Measurements from ENCODE around the gene TLE5. TPM values are rescaled to one million over a fixed set of nuclear protein-coding genes. Genes with fewer than 3 reads are reported as not detected.

Gene TLE5
- total and polyA plus RNA-seq, 2 experiments from 2014 or later = 130 to 154 TPM

DNA sequence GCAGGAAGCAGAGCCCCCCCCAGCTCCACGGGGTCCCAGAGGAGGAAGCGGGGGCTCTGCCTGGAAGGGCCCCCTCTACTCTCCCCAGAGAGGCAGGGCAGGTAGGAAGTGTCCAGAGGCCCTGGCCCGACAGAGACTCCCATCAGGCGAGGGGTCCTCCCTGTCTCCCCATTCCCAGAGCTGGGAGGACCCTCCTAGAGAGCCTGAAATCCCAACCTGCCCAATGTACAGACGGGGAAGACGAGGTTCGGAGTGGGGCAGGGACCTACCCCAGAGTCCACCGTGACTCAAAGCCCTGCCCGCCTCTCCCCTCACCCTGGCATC is 34.4 kb downstream of the TLE5 start:
- ATAC-seq (no peak; the same call in 2 of the 3 replicates), DNase-seq (ENCODE audit: low spot score) (no peak)
- no peak overlapping the region for H3K27ac ChIP-seq (ENCODE audit: low read depth)
- peaks cover 86% of the 10 kb centered on the region for H3K27me3 ChIP-seq (ENCODE audit: insufficient read depth)
- Mint-ChIP-seq H3K27ac (no peak overlapping the region), H3K36me3 (ENCODE audit: low read depth) (0 out of 3 replicates have a peak, but pooled peaks cover 2% of the 10 kb centered on the region), H3K4me3 (peak overlapping the region; percentile 66), H3K27me3 (ENCODE audit: insufficient read depth, low read depth, poor library complexity) (peaks cover 58% of the 10 kb centered on the region), H3K4me1 (peaks cover 17% of the 10 kb centered on the region; the same call in 2 of the 3 replicates), H3K9me3 (no peaks in the 10 kb centered on the region)
- no peaks in the 10 kb centered on the region for H3K9me2 ChIP-seq (ENCODE audit: insufficient read depth)
- H3K4me3 ChIP-seq = peak overlapping the region; percentile 76
- H3K4me2 ChIP-seq = peak overlapping the region; percentile 89
- no peaks in the 10 kb centered on the region for H4K20me1 ChIP-seq (replicated peaks; ENCODE audit: insufficient read depth)
- peak overlapping the region; percentile 92; the same call in 1 of the 2 replicates for H2AFZ ChIP-seq
- H3K36me3 ChIP-seq (ENCODE audit: insufficient read depth) = no peaks in the 10 kb centered on the region
- no peaks in the 10 kb centered on the region for H3K79me2 ChIP-seq (replicated peaks; ENCODE audit: insufficient read depth)
- H3F3A ChIP-seq (replicated peaks; ENCODE audit: low read depth) = no peaks in the 10 kb centered on the region
- peaks cover 15% of the 10 kb centered on the region; the same call in 1 of the 2 replicates for H3K4me1 ChIP-seq (ENCODE audit: insufficient read depth)
- no peak for TF ChIP-seq EZH2phosphoT487 (IDR thresholded peaks at IDR 0.05; ENCODE audit: unreplicated experiment)
- TF ChIP-seq, protein P1, sequence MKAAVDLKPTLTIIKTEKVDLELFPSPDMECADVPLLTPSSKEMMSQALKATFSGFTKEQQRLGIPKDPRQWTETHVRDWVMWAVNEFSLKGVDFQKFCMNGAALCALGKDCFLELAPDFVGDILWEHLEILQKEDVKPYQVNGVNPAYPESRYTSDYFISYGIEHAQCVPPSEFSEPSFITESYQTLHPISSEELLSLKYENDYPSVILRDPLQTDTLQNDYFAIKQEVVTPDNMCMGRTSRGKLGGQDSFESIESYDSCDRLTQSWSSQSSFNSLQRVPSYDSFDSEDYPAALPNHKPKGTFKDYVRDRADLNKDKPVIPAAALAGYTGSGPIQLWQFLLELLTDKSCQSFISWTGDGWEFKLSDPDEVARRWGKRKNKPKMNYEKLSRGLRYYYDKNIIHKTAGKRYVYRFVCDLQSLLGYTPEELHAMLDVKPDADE (IDR thresholded peaks at IDR 0.05) = no peak

DNA sequence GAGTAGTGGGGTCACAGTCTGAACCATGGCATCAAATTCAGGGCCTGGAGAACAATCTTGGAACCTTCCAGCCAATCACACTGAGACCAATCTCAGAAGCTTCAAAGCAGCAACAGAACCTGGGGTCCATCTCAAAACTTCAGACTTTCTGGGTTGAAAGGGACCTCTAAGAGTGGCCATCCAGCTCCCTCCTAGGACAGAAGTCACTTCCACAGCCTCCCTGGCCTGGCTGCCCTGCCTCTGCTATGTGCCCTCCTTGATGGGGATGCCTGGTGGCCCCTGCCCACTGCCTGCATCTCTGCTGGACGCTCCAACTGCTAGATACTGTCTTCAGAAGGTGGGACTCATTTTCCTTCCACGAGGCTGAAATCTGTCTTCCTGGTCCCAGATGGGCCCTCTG is 35.0 kb downstream of the TLE5 start:
- Mint-ChIP-seq H3K4me3 (no peak overlapping the region), H3K27ac (no peak overlapping the region), H3K36me3 (ENCODE audit: low read depth) (0 out of 3 replicates have a peak, but pooled peaks cover 2% of the 10 kb centered on the region), H3K9me3 (no peaks in the 10 kb centered on the region), H3K4me1 (peaks cover 19% of the 10 kb centered on the region), H3K27me3 (ENCODE audit: insufficient read depth, low read depth, poor library complexity) (peaks cover 55% of the 10 kb centered on the region)
- no peaks in the 10 kb centered on the region for H3K79me2 ChIP-seq (replicated peaks; ENCODE audit: insufficient read depth)
- no peak overlapping the region for H3K4me3 ChIP-seq
- no peak overlapping the region for H2AFZ ChIP-seq
- no peaks in the 10 kb centered on the region for H3K36me3 ChIP-seq (ENCODE audit: insufficient read depth)
- peaks cover 15% of the 10 kb centered on the region; the same call in 1 of the 2 replicates for H3K4me1 ChIP-seq (ENCODE audit: insufficient read depth)
- H3K27me3 ChIP-seq (ENCODE audit: insufficient read depth) = peaks cover 79% of the 10 kb centered on the region
- no peaks in the 10 kb centered on the region for H3F3A ChIP-seq (replicated peaks; ENCODE audit: low read depth)
- H4K20me1 ChIP-seq (replicated peaks; ENCODE audit: insufficient read depth) = no peaks in the 10 kb centered on the region
- ATAC-seq (no peak), DNase-seq (ENCODE audit: low spot score) (no peak)
- H3K9me2 ChIP-seq (ENCODE audit: insufficient read depth) = no peaks in the 10 kb centered on the region
- no peak overlapping the region for H3K4me2 ChIP-seq
- no peak overlapping the region for H3K27ac ChIP-seq (ENCODE audit: low read depth)
- TF ChIP-seq ZNF114 (CRISPR knock-in tag; IDR thresholded peaks at IDR 0.05) (no peak), POLR2AphosphoS5 (IDR thresholded peaks at IDR 0.05; ENCODE audit: low read depth) (no peak), EZH2phosphoT487 (IDR thresholded peaks at IDR 0.05; ENCODE audit: unreplicated experiment) (no peak), STAT1 (IDR thresholded peaks at IDR 0.05; ENCODE audit: unreplicated experiment) (no peak), NANOG (IDR thresholded peaks at IDR 0.05; ENCODE audit: borderline replicate concordance) (no peak), JUNB (IDR thresholded peaks at IDR 0.05; ENCODE audit: unreplicated experiment) (no peak), CREB1 (CRISPR knock-in tag; IDR thresholded peaks at IDR 0.05; ENCODE audit: low read depth) (no peak)
- TF ChIP-seq, protein P1 (IDR thresholded peaks at IDR 0.05) = no peak
- TF ChIP-seq, protein P2, sequence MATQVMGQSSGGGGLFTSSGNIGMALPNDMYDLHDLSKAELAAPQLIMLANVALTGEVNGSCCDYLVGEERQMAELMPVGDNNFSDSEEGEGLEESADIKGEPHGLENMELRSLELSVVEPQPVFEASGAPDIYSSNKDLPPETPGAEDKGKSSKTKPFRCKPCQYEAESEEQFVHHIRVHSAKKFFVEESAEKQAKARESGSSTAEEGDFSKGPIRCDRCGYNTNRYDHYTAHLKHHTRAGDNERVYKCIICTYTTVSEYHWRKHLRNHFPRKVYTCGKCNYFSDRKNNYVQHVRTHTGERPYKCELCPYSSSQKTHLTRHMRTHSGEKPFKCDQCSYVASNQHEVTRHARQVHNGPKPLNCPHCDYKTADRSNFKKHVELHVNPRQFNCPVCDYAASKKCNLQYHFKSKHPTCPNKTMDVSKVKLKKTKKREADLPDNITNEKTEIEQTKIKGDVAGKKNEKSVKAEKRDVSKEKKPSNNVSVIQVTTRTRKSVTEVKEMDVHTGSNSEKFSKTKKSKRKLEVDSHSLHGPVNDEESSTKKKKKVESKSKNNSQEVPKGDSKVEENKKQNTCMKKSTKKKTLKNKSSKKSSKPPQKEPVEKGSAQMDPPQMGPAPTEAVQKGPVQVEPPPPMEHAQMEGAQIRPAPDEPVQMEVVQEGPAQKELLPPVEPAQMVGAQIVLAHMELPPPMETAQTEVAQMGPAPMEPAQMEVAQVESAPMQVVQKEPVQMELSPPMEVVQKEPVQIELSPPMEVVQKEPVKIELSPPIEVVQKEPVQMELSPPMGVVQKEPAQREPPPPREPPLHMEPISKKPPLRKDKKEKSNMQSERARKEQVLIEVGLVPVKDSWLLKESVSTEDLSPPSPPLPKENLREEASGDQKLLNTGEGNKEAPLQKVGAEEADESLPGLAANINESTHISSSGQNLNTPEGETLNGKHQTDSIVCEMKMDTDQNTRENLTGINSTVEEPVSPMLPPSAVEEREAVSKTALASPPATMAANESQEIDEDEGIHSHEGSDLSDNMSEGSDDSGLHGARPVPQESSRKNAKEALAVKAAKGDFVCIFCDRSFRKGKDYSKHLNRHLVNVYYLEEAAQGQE (IDR thresholded peaks at IDR 0.05; ENCODE audit: unreplicated experiment) = no peak
- TF ChIP-seq, protein P3, sequence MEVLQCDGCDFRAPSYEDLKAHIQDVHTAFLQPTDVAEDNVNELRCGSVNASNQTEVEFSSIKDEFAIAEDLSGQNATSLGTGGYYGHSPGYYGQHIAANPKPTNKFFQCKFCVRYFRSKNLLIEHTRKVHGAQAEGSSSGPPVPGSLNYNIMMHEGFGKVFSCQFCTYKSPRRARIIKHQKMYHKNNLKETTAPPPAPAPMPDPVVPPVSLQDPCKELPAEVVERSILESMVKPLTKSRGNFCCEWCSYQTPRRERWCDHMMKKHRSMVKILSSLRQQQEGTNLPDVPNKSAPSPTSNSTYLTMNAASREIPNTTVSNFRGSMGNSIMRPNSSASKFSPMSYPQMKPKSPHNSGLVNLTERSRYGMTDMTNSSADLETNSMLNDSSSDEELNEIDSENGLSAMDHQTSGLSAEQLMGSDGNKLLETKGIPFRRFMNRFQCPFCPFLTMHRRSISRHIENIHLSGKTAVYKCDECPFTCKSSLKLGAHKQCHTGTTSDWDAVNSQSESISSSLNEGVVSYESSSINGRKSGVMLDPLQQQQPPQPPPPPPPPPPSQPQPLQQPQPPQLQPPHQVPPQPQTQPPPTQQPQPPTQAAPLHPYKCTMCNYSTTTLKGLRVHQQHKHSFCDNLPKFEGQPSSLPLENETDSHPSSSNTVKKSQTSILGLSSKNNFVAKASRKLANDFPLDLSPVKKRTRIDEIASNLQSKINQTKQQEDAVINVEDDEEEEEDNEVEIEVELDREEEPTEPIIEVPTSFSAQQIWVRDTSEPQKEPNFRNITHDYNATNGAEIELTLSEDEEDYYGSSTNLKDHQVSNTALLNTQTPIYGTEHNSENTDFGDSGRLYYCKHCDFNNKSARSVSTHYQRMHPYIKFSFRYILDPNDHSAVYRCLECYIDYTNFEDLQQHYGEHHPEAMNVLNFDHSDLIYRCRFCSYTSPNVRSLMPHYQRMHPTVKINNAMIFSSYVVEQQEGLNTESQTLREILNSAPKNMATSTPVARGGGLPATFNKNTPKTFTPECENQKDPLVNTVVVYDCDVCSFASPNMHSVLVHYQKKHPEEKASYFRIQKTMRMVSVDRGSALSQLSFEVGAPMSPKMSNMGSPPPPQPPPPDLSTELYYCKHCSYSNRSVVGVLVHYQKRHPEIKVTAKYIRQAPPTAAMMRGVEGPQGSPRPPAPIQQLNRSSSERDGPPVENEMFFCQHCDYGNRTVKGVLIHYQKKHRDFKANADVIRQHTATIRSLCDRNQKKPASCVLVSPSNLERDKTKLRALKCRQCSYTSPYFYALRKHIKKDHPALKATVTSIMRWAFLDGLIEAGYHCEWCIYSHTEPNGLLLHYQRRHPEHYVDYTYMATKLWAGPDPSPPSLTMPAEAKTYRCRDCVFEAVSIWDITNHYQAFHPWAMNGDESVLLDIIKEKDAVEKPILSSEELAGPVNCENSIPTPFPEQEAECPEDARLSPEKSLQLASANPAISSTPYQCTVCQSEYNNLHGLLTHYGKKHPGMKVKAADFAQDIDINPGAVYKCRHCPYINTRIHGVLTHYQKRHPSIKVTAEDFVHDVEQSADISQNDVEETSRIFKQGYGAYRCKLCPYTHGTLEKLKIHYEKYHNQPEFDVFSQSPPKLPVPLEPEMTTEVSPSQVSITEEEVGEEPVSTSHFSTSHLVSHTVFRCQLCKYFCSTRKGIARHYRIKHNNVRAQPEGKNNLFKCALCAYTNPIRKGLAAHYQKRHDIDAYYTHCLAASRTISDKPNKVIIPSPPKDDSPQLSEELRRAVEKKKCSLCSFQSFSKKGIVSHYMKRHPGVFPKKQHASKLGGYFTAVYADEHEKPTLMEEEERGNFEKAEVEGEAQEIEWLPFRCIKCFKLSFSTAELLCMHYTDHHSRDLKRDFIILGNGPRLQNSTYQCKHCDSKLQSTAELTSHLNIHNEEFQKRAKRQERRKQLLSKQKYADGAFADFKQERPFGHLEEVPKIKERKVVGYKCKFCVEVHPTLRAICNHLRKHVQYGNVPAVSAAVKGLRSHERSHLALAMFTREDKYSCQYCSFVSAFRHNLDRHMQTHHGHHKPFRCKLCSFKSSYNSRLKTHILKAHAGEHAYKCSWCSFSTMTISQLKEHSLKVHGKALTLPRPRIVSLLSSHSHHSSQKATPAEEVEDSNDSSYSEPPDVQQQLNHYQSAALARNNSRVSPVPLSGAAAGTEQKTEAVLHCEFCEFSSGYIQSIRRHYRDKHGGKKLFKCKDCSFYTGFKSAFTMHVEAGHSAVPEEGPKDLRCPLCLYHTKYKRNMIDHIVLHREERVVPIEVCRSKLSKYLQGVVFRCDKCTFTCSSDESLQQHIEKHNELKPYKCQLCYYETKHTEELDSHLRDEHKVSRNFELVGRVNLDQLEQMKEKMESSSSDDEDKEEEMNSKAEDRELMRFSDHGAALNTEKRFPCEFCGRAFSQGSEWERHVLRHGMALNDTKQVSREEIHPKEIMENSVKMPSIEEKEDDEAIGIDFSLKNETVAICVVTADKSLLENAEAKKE (CRISPR knock-in tag; IDR thresholded peaks at IDR 0.05) = no peak

Data from GM23338 (cell line).